ENCODE results near the gene IFNGR1.

IFNGR1 gene

DNA sequence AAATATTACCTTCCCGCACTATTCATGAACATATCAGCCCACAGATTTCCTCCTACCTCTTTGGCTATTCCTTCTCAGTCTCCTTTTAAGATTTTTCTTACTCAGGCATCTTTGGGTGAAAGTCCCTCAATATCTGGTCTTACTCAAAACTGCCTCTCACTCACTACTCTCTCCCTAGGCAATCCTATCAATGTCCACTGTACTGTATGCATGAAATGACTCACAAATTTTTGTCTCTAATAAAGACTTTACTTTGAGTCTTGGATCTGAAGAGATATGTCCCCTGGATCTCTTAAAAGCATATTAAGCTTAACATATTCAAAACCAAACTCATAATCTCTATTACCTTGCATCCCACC lies 70.2 kb downstream of the IFNGR1 start:
- DNase-seq (ENCODE audit: low read depth): no peak

DNA sequence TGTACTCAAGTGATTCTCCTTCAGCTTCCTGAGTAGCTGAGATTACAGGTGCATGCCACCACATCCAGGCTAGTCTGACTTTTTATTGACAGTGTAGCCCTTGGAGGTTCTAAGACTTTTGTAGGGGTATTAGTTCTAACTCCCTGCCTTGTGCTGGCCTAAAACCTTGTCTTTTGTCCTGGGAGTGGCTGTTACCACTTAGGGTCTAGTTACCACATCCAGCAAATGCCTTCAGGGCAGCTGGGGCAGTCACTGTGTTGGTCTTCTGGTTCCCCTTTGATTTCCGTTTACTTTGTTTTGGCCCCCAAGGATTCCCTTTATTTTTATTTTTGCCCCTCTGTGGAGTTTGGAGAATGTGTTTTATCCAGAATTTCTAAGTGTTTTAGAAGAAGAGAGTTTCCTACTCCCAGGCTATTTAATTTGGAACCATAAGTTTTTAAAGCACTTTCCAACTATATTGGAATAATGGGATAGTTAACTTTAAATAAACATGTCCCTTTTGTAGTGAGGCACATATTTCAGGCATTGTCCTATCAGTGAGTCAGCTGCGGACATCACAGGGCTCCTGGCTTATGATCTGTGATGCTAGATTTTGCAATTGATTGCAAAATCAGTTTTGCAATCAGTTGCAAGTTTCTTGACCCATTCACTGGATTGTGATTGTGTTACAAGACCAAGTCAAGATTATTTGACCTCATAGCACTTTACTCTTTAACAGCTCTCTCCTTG lies 70.7 kb downstream of the IFNGR1 start:
- peak; percentile 97 for DNase-seq (ENCODE audit: low read depth)
